ENCODE measurements around the gene POLR1A. TPM values are rescaled to one million over a fixed set of nuclear protein-coding genes. Genes with fewer than 3 reads are reported as not detected.

Gene POLR1A
- total and polyA plus RNA-seq, 2 donors (not counting 3 experiments of a cell fraction or from before 2014, with no cell fraction given) = 7.6 to 40.7 TPM

DNA sequence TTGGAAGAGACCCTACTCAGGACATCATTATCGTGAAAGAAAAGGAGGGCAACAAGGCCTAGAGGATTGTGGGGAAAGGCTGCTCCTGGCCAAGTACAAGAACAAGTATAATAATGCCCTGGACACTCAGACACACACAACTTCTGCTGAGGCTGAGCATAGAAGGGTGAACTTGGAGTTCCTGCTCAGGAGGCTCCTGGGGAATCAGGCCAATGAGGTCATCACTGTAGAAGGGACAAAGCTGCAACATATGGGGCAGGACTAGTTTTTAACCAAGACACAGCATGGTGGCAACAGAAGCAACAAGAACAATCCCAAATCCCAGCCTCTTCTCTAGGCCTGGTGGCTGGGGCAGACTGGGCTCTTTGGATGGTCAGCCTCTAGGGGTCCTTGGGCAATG is 102.6 kb downstream of the POLR1A start:
- H3K4me2 ChIP-seq (ENCODE audit: insufficient read depth, low read length) = no peak overlapping the region
- H3K9me3 ChIP-seq (replicated peaks; ENCODE audit: control insufficient read depth, insufficient read depth, low read length) = no peaks in the 10 kb centered on the region
- H3K27me3 ChIP-seq (ENCODE audit: control insufficient read depth in 2 of 2, insufficient read depth in 2 of 2, low read length in 2 of 2) = no peaks in the 10 kb centered on the region
- FAIRE-seq (no peak), DNase-seq (ENCODE audit: low read depth, low spot score) (no peak)
- BruUV-seq (replicated peaks) = no TSS peak
- H3K9me1 ChIP-seq (replicated peaks; ENCODE audit: control insufficient read depth, extremely low read depth, insufficient read depth, low read length) = no peaks in the 10 kb centered on the region
- TF ChIP-seq CTCF (IDR thresholded peaks at IDR 0.05; ENCODE audit: extremely low read depth in 1 of 2, insufficient read depth in 1 of 2, low read depth in 1 of 2, low read length in 2 of 2) (no peak), EZH2 (IDR thresholded peaks at IDR 0.05; ENCODE audit: borderline replicate concordance, low read depth, low read length, severe bottlenecking) (no peak), MYC (IDR thresholded peaks at IDR 0.05; ENCODE audit: low read depth, low read length) (no peak), MAX (IDR thresholded peaks at IDR 0.05; ENCODE audit: insufficient read depth, insufficient read length) (no peak), GATA2 (IDR thresholded peaks at IDR 0.05; ENCODE audit: insufficient read depth, insufficient read length, low read depth, low read length) (no peak), POLR2A (IDR thresholded peaks at IDR 0.05; ENCODE audit: low read depth, low read length) (no peak), JUN (IDR thresholded peaks at IDR 0.05; ENCODE audit: borderline replicate concordance, insufficient read depth, insufficient read length, low read depth) (no peak)
- H3K79me2 ChIP-seq (ENCODE audit: control insufficient read depth, insufficient read depth, low read length) = no peaks in the 10 kb centered on the region
- peaks cover 14% of the 10 kb centered on the region for H3K4me1 ChIP-seq (ENCODE audit: control insufficient read depth, extremely low read depth, insufficient read depth, low read length)
- no peak overlapping the region for H2AFZ ChIP-seq (ENCODE audit: low read depth, low read length)
- no peak overlapping the region for H3K4me3 ChIP-seq (replicated peaks in 1 of 3; ENCODE audit: insufficient read depth in 1 of 3, low read depth in 1 of 3, low read length in 3 of 3)
- H4K20me1 ChIP-seq (replicated peaks; ENCODE audit: control insufficient read depth, extremely low read depth, insufficient read depth, low read length) = no peaks in the 10 kb centered on the region
- no peaks in the 10 kb centered on the region for H3K36me3 ChIP-seq (ENCODE audit: control insufficient read depth in 2 of 2, extremely low read depth in 1 of 2, insufficient read depth in 2 of 2, low read length in 2 of 2)
- dilution Hi-C loops (cut with MboI; ENCODE audit: extremely low pct_ligation_motif_present, low sequenced_read_pairs) (no loop called here), intact Hi-C loops (cut with micrococcal nuclease) (no loop called here)
- no peak overlapping the region for H3K27ac ChIP-seq (ENCODE audit: insufficient read depth, low read depth, low read length)
- ChIA-PET CTCF (interaction anchor here (1.2 kb wide), 1 partner anchor 114 kb away, joined by 4 read pairs; no protein-coding TSS in a partner anchor), POLR2A (no interaction called here)
- H3K9ac ChIP-seq (replicated peaks; ENCODE audit: extremely low read depth, insufficient read depth, low read length) = no peak overlapping the region

Data from endothelial cell of umbilical vein (primary cell).